Activated naive CD4-positive, alpha-beta T cell treated with anti-CD3 and anti-CD28 coated beads, Interleukin-2, amount 10 ng/mL, durations not matched to agents 7 days and 5 days (primary cell): Measurements from ENCODE around the gene XYLT1.
A peak's percentile ranks its signal among the peaks of the same experiment; 100 is the strongest.

Experiments
- CTCF ChIA-PET: fragments of 350-600 bp; sonication (Branson Sonifier 250); formaldehyde crosslinking; loops from one replicate; lab custom pipeline; 2021; ENCODE audit warnings: antibody characterized with exemption; lab: Charles Lee
- DNase-seq: peaks from one replicate; pipeline ENCODE4 v3.0.0-alpha.2; 2020
- H3K27ac Mint-ChIP-seq: one replicate; pipeline ENCODE4 v1.8.0; 2021; ENCODE audit warnings: mild to moderate bottlenecking, moderate library complexity, mixed read lengths
- H3K27me3 Mint-ChIP-seq: one replicate; pipeline ENCODE4 v1.8.0; 2021; ENCODE audit warnings: mild to moderate bottlenecking, mixed read lengths
- H3K36me3 Mint-ChIP-seq: one replicate; pipeline ENCODE4 v1.8.0; 2021; ENCODE audit warnings: mixed read lengths
- H3K4me1 Mint-ChIP-seq: one replicate; pipeline ENCODE4 v1.8.0; 2021; ENCODE audit warnings: mixed read lengths
- H3K4me3 Mint-ChIP-seq: one replicate; pipeline ENCODE4 v1.8.0; 2021; ENCODE audit warnings: mild to moderate bottlenecking, moderate library complexity, mixed read lengths
- H3K9me3 Mint-ChIP-seq: one replicate; pipeline ENCODE4 v1.8.0; 2021; ENCODE audit warnings: mixed read lengths

Gene XYLT1

GRCh38 chr16:17370731-17371285, 100.0 kb downstream of the XYLT1 start:
- Mint-ChIP-seq H3K27ac (peak overlapping the region; percentile 100), H3K4me3 (no peak overlapping the region), H3K9me3 (peaks cover 3% of the 10 kb centered on the region), H3K4me1 (peaks cover 91% of the 10 kb centered on the region), H3K27me3 (no peaks in the 10 kb centered on the region), H3K36me3 (peaks cover 51% of the 10 kb centered on the region)
- CTCF ChIA-PET: interaction anchor here (1.2 to 3.7 kb wide), 5 partner anchors 10 to 98 kb away, joined by 3 to 22 read pairs (median 7); no protein-coding TSS in a partner anchor
- DNase-seq: no peak

GRCh38 chr16:17370223-17370707, 100.5 kb downstream of the XYLT1 start:
- Mint-ChIP-seq H3K27me3 (no peaks in the 10 kb centered on the region), H3K9me3 (peaks cover 3% of the 10 kb centered on the region), H3K36me3 (peaks cover 53% of the 10 kb centered on the region), H3K4me1 (peaks cover 94% of the 10 kb centered on the region), H3K27ac (peak overlapping the region; percentile 100), H3K4me3 (peak overlapping the region; percentile 85)
- CTCF ChIA-PET: interaction anchor here (1.0 to 3.7 kb wide), 7 partner anchors 10 to 99 kb away, joined by 3 to 22 read pairs (median 6); no protein-coding TSS in a partner anchor
- DNase-seq: no peak

GRCh38 chr16:17369421-17370222, 101.1 kb downstream of the XYLT1 start:
- CTCF ChIA-PET: interaction anchor here (1.0 to 3.7 kb wide), 6 partner anchors 23 to 100 kb away, joined by 3 to 22 read pairs (median 6); no protein-coding TSS in a partner anchor
- H3K36me3 Mint-ChIP-seq: peaks cover 55% of the 10 kb centered on the region
- peaks cover 97% of the 10 kb centered on the region for H3K4me1 Mint-ChIP-seq

GRCh38 chr16:17368951-17369350, 101.8 kb downstream of the XYLT1 start:
- H3K27ac Mint-ChIP-seq: peak overlapping the region; percentile 100
- peak overlapping the region; percentile 85 for H3K4me3 Mint-ChIP-seq
- H3K9me3 Mint-ChIP-seq: peaks cover 3% of the 10 kb centered on the region
- H3K27me3 Mint-ChIP-seq: no peaks in the 10 kb centered on the region
- H3K4me1 Mint-ChIP-seq: peaks cover 98% of the 10 kb centered on the region
- H3K36me3 Mint-ChIP-seq: peaks cover 52% of the 10 kb centered on the region
- CTCF ChIA-PET: interaction anchor here (1.2 to 2.5 kb wide), 3 partner anchors 24 to 99 kb away, joined by 4 to 22 read pairs (median 7); no protein-coding TSS in a partner anchor
- peak; percentile 61 for DNase-seq

More at GRCh38 chr16:17369421-17370222, 101.1 kb downstream of the XYLT1 start:
- Mint-ChIP-seq H3K4me3 (peak overlapping the region; percentile 85), H3K27me3 (no peaks in the 10 kb centered on the region), H3K27ac (peak overlapping the region; percentile 100), H3K9me3 (peaks cover 3% of the 10 kb centered on the region)
- peak; percentile 87 for DNase-seq

- peak; percentile 34 for DNase-seq
- CTCF ChIA-PET: no interaction called here
- H3K27ac Mint-ChIP-seq: peak overlapping the region; percentile 100
These were observed 102.3 kb downstream of the XYLT1 start for GRCh38 chr16:17368446-17368845.

DNA sequence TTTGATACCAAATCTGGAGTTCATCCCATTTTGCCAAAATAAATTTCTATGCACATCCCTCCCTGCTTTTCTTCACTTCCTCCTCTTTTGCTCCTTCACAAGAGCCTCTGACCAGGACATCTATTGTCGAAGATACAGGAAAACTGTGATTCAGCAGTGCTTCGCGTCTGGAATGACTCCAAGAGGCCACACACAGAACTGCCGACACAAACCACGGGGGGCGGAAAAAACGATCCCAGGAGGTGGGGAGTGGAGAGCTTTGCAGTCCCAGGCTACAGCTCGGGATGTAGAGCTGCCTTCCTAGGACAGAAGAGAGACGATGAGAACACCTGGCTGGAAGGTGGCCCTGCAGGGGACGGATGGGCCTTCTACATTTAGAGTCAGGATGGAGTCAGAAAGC, 102.8 kb downstream of the XYLT1 start:
- peak overlapping the region; percentile 100 for H3K27ac Mint-ChIP-seq
- DNase-seq: no peak
- CTCF ChIA-PET: no interaction called here

More at GRCh38 chr16:17368446-17368845, 102.3 kb downstream of the XYLT1 start:
- Mint-ChIP-seq H3K9me3 (peaks cover 3% of the 10 kb centered on the region), H3K4me1 (peaks cover 99% of the 10 kb centered on the region), H3K36me3 (peaks cover 48% of the 10 kb centered on the region), H3K27me3 (no peaks in the 10 kb centered on the region), H3K4me3 (peak overlapping the region; percentile 85)

DNA sequence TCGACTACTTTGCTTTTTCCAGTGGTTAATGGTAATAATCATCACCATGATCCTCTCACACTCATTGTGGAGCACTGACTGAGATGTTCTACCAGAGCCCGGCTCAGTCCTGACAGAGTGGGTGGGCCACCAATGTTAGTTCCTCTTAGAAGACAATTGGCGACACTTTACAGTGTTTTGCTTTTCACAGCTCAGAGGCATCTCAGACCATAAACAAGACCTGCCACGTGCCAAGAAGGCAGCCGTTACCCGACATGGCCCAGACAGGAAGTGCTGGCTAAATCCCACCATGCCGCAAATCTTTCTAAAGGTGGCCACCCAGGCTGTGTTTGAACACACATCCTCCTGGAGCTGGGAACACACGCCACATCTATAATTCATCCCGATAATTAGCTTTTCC, 103.7 kb downstream of the XYLT1 start:
- CTCF ChIA-PET: no interaction called here
- H3K4me3 Mint-ChIP-seq: no peak overlapping the region
- peaks cover 99% of the 10 kb centered on the region for H3K4me1 Mint-ChIP-seq
- no peaks in the 10 kb centered on the region for H3K27me3 Mint-ChIP-seq
- peak overlapping the region; percentile 100 for H3K27ac Mint-ChIP-seq
- peaks cover 3% of the 10 kb centered on the region for H3K9me3 Mint-ChIP-seq
- peaks cover 52% of the 10 kb centered on the region for H3K36me3 Mint-ChIP-seq
- DNase-seq: peak; percentile 35

More for the DNA sequence above, 102.8 kb downstream of the XYLT1 start:
- H3K4me3 Mint-ChIP-seq: peak overlapping the region; percentile 46
- peaks cover 49% of the 10 kb centered on the region for H3K36me3 Mint-ChIP-seq
- H3K27me3 Mint-ChIP-seq: no peaks in the 10 kb centered on the region
- peaks cover 99% of the 10 kb centered on the region for H3K4me1 Mint-ChIP-seq
- H3K9me3 Mint-ChIP-seq: peaks cover 3% of the 10 kb centered on the region

DNA sequence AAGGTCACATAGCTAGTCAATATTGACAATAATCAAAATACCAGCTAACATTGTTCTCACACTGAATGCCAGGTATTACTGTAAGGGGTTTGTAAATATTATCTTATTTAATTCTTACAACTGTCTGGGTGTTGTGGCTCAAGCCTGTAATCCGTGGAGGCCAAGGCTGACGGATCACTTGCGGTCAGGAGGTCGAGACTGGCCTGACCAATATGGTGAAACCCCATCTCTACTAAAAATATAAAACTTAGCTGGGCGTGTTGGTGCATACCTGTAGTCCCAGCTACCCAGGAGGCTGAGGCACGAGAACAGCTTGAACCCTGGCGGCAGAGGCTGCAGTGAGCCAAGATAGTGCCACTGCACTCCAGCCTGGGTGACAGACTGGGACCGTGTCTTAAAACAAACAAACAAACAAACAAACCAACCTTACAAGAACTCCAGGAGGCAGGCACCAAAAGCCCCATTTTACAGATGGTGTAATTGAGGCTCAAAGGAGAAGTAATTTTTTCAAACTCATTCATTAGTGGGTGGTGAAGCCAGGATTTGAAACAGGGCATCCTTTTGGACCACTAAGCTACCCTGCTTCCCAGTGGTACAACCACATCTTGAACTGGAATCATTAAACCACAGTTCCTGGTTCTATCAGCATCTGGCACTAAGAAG, 104.3 kb downstream of the XYLT1 start:
- peaks cover 3% of the 10 kb centered on the region for H3K9me3 Mint-ChIP-seq
- H3K27ac Mint-ChIP-seq: peak overlapping the region; percentile 100
- H3K4me3 Mint-ChIP-seq: no peak overlapping the region
- no peaks in the 10 kb centered on the region for H3K27me3 Mint-ChIP-seq
- no peak for DNase-seq
- H3K36me3 Mint-ChIP-seq: peaks cover 50% of the 10 kb centered on the region
- H3K4me1 Mint-ChIP-seq: peaks cover 99% of the 10 kb centered on the region
- CTCF ChIA-PET: no interaction called here

GRCh38 chr16:17365591-17366298, 105.0 kb downstream of the XYLT1 start:
- H3K27me3 Mint-ChIP-seq: no peaks in the 10 kb centered on the region
- peak overlapping the region; percentile 78 for H3K27ac Mint-ChIP-seq
- H3K9me3 Mint-ChIP-seq: peaks cover 3% of the 10 kb centered on the region
- H3K36me3 Mint-ChIP-seq: peaks cover 57% of the 10 kb centered on the region
- peaks cover 99% of the 10 kb centered on the region for H3K4me1 Mint-ChIP-seq
- CTCF ChIA-PET: no interaction called here
- no peak for DNase-seq
- H3K4me3 Mint-ChIP-seq: no peak overlapping the region

DNA sequence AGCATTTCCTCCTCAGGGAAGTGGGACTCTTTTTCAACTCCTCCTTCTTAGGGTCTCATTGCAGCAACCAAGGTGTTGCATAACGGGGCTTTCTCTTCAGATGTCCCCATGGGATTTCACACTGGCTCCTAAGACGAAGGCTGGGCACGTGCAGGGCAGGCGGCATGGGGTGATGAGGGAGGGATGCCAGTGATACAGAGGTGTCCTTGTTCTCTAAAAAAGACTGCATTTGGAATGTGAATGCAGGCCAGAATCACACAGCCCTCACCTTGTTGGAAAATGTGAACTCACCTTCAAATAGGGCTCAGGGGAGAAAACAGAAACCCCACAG, 105.6 kb downstream of the XYLT1 start:
- H3K4me3 Mint-ChIP-seq: no peak overlapping the region
- H3K9me3 Mint-ChIP-seq: peaks cover 3% of the 10 kb centered on the region
- CTCF ChIA-PET: interaction anchor here (0.8 kb wide), 1 partner anchor 20 kb away, joined by 4 read pairs; no protein-coding TSS in a partner anchor
- DNase-seq: no peak
- peak overlapping the region; percentile 78 for H3K27ac Mint-ChIP-seq
- H3K27me3 Mint-ChIP-seq: no peaks in the 10 kb centered on the region
- peaks cover 57% of the 10 kb centered on the region for H3K36me3 Mint-ChIP-seq
- peaks cover 99% of the 10 kb centered on the region for H3K4me1 Mint-ChIP-seq

DNA sequence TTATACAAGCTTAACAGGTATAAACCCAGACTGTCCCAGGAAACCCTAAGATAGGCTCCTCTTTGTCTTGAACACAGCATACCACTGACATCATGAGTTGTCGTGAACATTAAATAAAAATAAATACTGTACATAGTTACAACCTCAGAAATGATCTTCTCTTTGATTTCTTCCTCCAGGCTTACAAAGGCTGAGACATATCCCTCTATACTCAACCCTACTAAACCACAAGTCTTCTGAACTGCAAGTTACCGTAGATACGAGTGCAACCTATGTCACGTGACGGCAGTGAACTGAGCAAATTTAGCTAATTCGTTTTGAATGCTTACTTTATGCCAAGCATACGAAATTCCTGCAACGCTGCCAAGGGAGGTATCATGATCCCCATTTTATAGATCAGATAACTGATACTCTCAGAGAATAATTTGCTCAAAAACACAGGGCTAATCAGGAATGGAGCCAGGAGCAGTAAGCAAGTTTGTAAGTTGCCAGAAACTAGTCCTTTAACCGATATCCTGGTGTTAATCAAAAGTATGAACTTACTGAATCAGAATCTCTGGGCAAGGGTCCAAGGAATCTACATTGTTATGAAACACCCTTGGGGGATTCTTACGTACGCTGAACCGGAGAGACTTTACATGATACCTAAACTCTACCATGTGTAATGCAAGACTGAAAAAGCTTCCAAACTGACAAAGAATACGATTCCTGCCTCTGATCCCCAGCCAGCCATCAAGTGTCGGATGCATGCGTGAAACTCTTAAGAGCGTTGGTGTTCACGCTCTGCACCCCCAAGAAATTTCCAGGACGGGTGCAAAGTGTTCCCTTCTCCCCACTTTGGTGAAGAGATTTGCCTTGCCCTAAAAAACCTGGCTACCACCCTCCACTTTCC, 106.2 kb downstream of the XYLT1 start:
- Mint-ChIP-seq H3K9me3 (peaks cover 3% of the 10 kb centered on the region), H3K4me3 (peak overlapping the region; percentile 21), H3K36me3 (peaks cover 51% of the 10 kb centered on the region), H3K27ac (peak overlapping the region; percentile 78), H3K4me1 (peaks cover 99% of the 10 kb centered on the region), H3K27me3 (no peaks in the 10 kb centered on the region)
- CTCF ChIA-PET: interaction anchor here (0.8 to 1.8 kb wide), 4 partner anchors 13 to 22 kb away, joined by 4 to 5 read pairs (median 4); no protein-coding TSS in a partner anchor
- peak; percentile 75 for DNase-seq

GRCh38 chr16:17362946-17363345, 107.8 kb downstream of the XYLT1 start:
- H3K4me1 Mint-ChIP-seq: peaks cover 99% of the 10 kb centered on the region
- no peak overlapping the region for H3K4me3 Mint-ChIP-seq
- CTCF ChIA-PET: interaction anchor here (1.5 to 1.8 kb wide), 2 partner anchors 18 to 20 kb away, joined by 3 to 4 read pairs; no protein-coding TSS in a partner anchor
- H3K27me3 Mint-ChIP-seq: no peaks in the 10 kb centered on the region
- H3K27ac Mint-ChIP-seq: peak overlapping the region; percentile 78
- H3K36me3 Mint-ChIP-seq: peaks cover 49% of the 10 kb centered on the region
- no peak for DNase-seq
- peaks cover 3% of the 10 kb centered on the region for H3K9me3 Mint-ChIP-seq
